GM12878 (cell line): Measurements from ENCODE around the gene PRSS57. TPM values are rescaled to one million over a fixed set of nuclear protein-coding genes. Genes with fewer than 3 reads are reported as not detected.

Experiments used
- ATAC-seq: fragments of 200-7000 bp; cut with Tn5 transposase; 3 replicates; pipeline ENCODE4 v1.9.1; 2020; ENCODE audit warnings: mild to moderate bottlenecking, moderate library complexity
- BruUV-seq: library from RNA; stranded (reverse); fragments of 400-500 nt; replicated peaks from 2 replicates; lab custom pipeline; 2021; lab: Mats Ljungman, UMichigan
- CTCF ChIA-PET: fragments of 300-600 bp; sonication (Branson Sonifier 250); formaldehyde crosslinking; extraction: SDS; loops from one replicate; lab custom pipeline; 2021; ENCODE audit warnings: inconsistent platforms; lab: Yijun Ruan, JAX
- POLR2A ChIA-PET: fragments of 350-600 bp; formaldehyde crosslinking; extraction: SDS; loops from one replicate; lab custom pipeline; 2021; ENCODE audit warnings: inconsistent platforms; lab: Charles Lee
- RAD21 ChIA-PET: fragments of 300-600 bp; sonication (Branson Sonifier 250); formaldehyde crosslinking; loops from one replicate; lab custom pipeline; 2023; ENCODE audit warnings: antibody characterized with exemption; ENCODE audit not compliant: unreplicated experiment; lab: Charles Lee
- SMC1A ChIA-PET: fragments of 300-600 bp; sonication (Branson Sonifier 250); formaldehyde crosslinking; loops from one replicate; lab custom pipeline; 2023; ENCODE audit not compliant: unreplicated experiment, uncharacterized antibody; lab: Charles Lee
- DNase-seq: peaks from one replicate; pipeline ENCODE4 v3.0.0-alpha.2; 2011; ENCODE audit warnings: low read depth, low spot score
- FAIRE-seq: peaks from 3 replicates; lab custom pipeline; 2011; peaks lifted over from hg19 to GRCh38; lab: Jason Lieb, UNC
- H2AFZ ChIP-seq: 2 replicates; pipeline ENCODE4 v1.6.0; 2011; ENCODE audit warnings: low read depth, low read length, control low read depth; ENCODE audit not compliant: control insufficient read depth
- H3K27ac ChIP-seq: 2 replicates; pipeline ENCODE4 v1.5.1; 2011; ENCODE audit warnings: control low read depth; ENCODE audit not compliant: control insufficient read depth, insufficient read depth
- H3K27me3 ChIP-seq, 2 experiments: replicated peaks in 1 of 2; 2 replicates each; pipeline versions ENCODE4 v1.6.0 to v1.6.1; 2011; ENCODE audit warnings: low read length in 1 of 2; ENCODE audit not compliant: control insufficient read depth in 2 of 2, insufficient read depth in 2 of 2
- H3K36me3 ChIP-seq, 2 experiments: 2 replicates each; pipeline ENCODE4 v1.5.1; 2011; ENCODE audit warnings: low read length in 1 of 2; ENCODE audit not compliant: control insufficient read depth in 2 of 2, insufficient read depth in 2 of 2
- H3K4me1 ChIP-seq: 2 replicates; pipeline ENCODE4 v1.6.1; 2011; ENCODE audit warnings: mild to moderate bottlenecking, low read length, moderate library complexity, mixed read lengths; ENCODE audit not compliant: control insufficient read depth, insufficient read depth
- H3K4me2 ChIP-seq: 2 replicates; pipeline ENCODE4 v1.6.0; 2011; ENCODE audit warnings: control low read depth; ENCODE audit not compliant: control insufficient read depth, insufficient read depth
- H3K4me3 ChIP-seq: fragments of 200-600 bp; sonication (generic); 2 replicates; pipeline ENCODE4 v1.5.1; 2016
- H3K79me2 ChIP-seq: 2 replicates; pipeline ENCODE4 v1.6.0; 2011; ENCODE audit warnings: low read length; ENCODE audit not compliant: control insufficient read depth, insufficient read depth
- H3K9ac ChIP-seq: 2 replicates; pipeline ENCODE4 v1.8.0; 2011; ENCODE audit warnings: low read length, control low read depth, mixed read lengths; ENCODE audit not compliant: control insufficient read depth, insufficient read depth
- H3K9me3 ChIP-seq: replicated peaks from 3 replicates; pipeline ENCODE4 v1.5.1; 2011; ENCODE audit warnings: mild to moderate bottlenecking, low read length; ENCODE audit not compliant: control insufficient read depth, insufficient read depth
- H4K20me1 ChIP-seq: 2 replicates; pipeline ENCODE4 v1.6.0; 2011; ENCODE audit not compliant: control insufficient read depth, insufficient read depth
- CBFB ChIP-seq: IDR thresholded peaks from 2 replicates; pipeline ENCODE4 v1.6.1; 2016; ENCODE audit warnings: antibody characterized with exemption, low read depth
- CHD2 ChIP-seq: IDR thresholded peaks from 2 replicates; pipeline ENCODE4 v1.6.1; 2011; ENCODE audit warnings: low read depth, low read length, improper control_type of control experiment, borderline replicate concordance
- HDGF ChIP-seq: fragments of 450-650 bp; IDR thresholded peaks from 2 replicates; pipeline ENCODE4 v1.6.1; 2016; ENCODE audit warnings: antibody characterized with exemption
- JUND ChIP-seq: IDR thresholded peaks from 2 replicates; pipeline ENCODE4 v1.6.1; 2012; ENCODE audit warnings: low read depth, mild to moderate bottlenecking, low read length, improper control_type of control experiment, moderate library complexity
- LARP7 ChIP-seq: fragments of 450-650 bp; IDR thresholded peaks from 2 replicates; pipeline ENCODE4 v1.6.1; 2017; ENCODE audit warnings: mild to moderate bottlenecking
- MTA2 ChIP-seq: fragments of 450-650 bp; IDR thresholded peaks from 2 replicates; pipeline ENCODE4 v1.6.1; 2016; ENCODE audit warnings: low read depth, mild to moderate bottlenecking, moderate library complexity
- MTA3 ChIP-seq: IDR thresholded peaks from 2 replicates; pipeline ENCODE4 v1.6.1; 2012; ENCODE audit warnings: low read length, inconsistent platforms, borderline replicate concordance
- NR2C1 ChIP-seq: fragments of 450-650 bp; IDR thresholded peaks from 2 replicates; pipeline ENCODE4 v1.6.1; 2017; ENCODE audit warnings: antibody characterized with exemption, mild to moderate bottlenecking, moderate library complexity
- POLR2A ChIP-seq: IDR thresholded peaks from 2 replicates; pipeline ENCODE4 v1.6.1; 2011; ENCODE audit warnings: low read depth, mild to moderate bottlenecking, low read length
- POLR2AphosphoS5 ChIP-seq: IDR thresholded peaks from 2 replicates; pipeline ENCODE4 v1.6.1; 2011; ENCODE audit warnings: mild to moderate bottlenecking, low read length, inconsistent platforms
- RB1 ChIP-seq: fragments of 450-650 bp; formaldehyde crosslinking; IDR thresholded peaks from 2 replicates; pipeline ENCODE4 v1.6.1; 2017; ENCODE audit warnings: mild to moderate bottlenecking, borderline replicate concordance
- RUNX3 ChIP-seq: IDR thresholded peaks from 2 replicates; pipeline ENCODE4 v1.6.1; 2012; ENCODE audit warnings: low read length, inconsistent platforms
- SMAD1 ChIP-seq: fragments of 450-650 bp; IDR thresholded peaks from 2 replicates; pipeline ENCODE4 v1.6.1; 2018; ENCODE audit warnings: mild to moderate bottlenecking, low read depth; ENCODE audit not compliant: partially characterized antibody
- TBL1XR1 ChIP-seq: IDR thresholded peaks from 2 replicates; pipeline ENCODE4 v1.6.1; 2012; ENCODE audit warnings: low read depth, low read length, improper control_type of control experiment
- TCF3 ChIP-seq: IDR thresholded peaks from 2 replicates; pipeline ENCODE4 v1.6.1; 2012; ENCODE audit warnings: low read depth, mild to moderate bottlenecking, low read length, borderline replicate concordance; ENCODE audit not compliant: insufficient read depth
- WGBS: methylation state at CpG from one replicate; pipeline ENCODE4 v1.1.6; 2016; ENCODE audit warnings: low lambda C conversion rate; ENCODE audit not compliant: insufficient replicate concordance, insufficient coverage; ENCODE audit errors: missing lambda C conversion rate; 5-methylcytosine and 5-hydroxymethylcytosine counted together
- in situ Hi-C: fragments of 300-500 bp; cut with MboI; formaldehyde crosslinking; loops from 9 replicates; pipeline ENCODE4 v1.14.3; 2018; ENCODE audit warnings: mixed read lengths
- intact Hi-C: fragments of 100-400 bp; cut with micrococcal nuclease; formaldehyde crosslinking; loops from one replicate; pipeline ENCODE4 v1.14.2; 2022; ENCODE audit not compliant: unreplicated experiment
- polyA plus RNA-seq, 11 experiments: library from polyadenylated mRNA; depleted of rRNA in 4 of 11; unstranded in 6 of 11; stranded (reverse) in 5 of 11; fragments of >200 nt; fragmentation: Nextera tagmentation in 4 of 11; fragmentation: Illumina TruSeq in 1 of 11; extraction: Ambion mirVana in 4 of 11; extraction: Trizol in 1 of 11; gene quantifications; 1 replicate in 1 of 11; 2 replicates in 10 of 11; pipeline versions ENCODE4 v1.2.1 to v1.2.3, GENCODE V29; 2011 to 2016; ENCODE audit warnings: inconsistent platforms in 2 of 11, missing spikeins in 2 of 11, low read depth in 1 of 11
- total RNA-seq, 4 experiments: library from RNA; depleted of rRNA in 3 of 4; stranded (reverse); fragments of >200 nt in 3 of 4; fragmentation: Illumina TruSeq in 1 of 4; extraction: Trizol in 1 of 4; gene quantifications; 2 replicates each; pipeline versions ENCODE4 v1.2.1 to v1.2.3, GENCODE V29; 2013 to 2021
- TF ChIP-seq, protein P1 (sequence below): IDR thresholded peaks from 2 replicates; pipeline ENCODE4 v1.6.1; 2012; ENCODE audit warnings: low read depth, low read length, improper control_type of control experiment
- TF ChIP-seq, protein P2 (sequence below): IDR thresholded peaks from 2 replicates; pipeline ENCODE4 v1.6.1; 2011; ENCODE audit warnings: borderline replicate concordance, low read depth, mild to moderate bottlenecking, moderate library complexity, mixed read lengths, low read length; ENCODE audit not compliant: insufficient read depth; ENCODE audit errors: extremely low read length

Gene PRSS57
- total and polyA plus RNA-seq, 10 of the 15 experiments (the other 5 are each of a cell fraction or from before 2014, with no cell fraction given): not detected

DNA sequence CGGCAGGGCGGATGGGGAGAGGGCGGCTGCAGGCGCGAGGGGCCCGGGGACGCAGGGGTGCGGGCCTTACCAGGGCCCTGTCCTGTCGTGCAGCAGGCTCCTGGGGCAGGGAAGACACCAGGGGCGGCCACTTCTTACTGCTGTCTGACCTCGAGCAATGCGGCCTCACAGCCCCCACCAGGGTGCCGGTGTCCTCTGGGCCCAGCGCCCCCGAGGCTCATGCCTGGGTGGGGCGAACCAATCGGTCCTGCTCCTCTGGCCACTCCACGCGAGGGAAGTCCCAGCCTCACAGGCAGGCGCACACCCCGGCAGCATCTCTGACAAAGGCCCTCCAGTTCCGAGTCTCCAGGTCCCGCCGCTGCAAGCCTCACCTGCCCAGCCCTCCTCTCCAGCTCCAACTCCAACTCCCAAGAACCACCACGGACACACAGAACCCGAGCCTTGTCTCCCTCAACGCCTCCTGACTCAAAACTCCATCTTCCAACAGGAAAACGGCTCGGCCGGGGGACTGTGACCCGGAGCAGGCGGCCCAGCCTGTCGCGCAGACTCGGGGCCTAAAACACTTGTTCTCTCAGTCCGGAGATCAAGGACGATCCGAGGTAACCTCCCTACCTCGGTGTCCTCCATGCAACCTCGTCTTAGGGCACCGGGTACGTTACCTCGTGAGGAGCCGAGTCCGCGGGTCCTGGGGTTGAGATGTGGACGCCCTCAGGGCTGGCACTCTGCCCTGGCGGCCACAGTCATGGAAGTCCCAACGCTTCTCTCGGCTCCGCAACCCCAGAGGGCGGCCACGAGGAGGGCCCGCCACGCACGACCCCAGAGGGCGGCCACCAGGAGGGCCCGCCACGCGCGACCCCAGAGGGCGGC lies 49.1 kb downstream of the PRSS57 start:
- no peak overlapping the region for H3K27ac ChIP-seq
- intact Hi-C loops: no loop called here
- no peaks in the 10 kb centered on the region for H3K79me2 ChIP-seq
- ChIA-PET CTCF (no interaction called here), SMC1A (no interaction called here), POLR2A (no interaction called here), RAD21 (no interaction called here)
- ATAC-seq: no peak; the same call in 2 of the 3 replicates
- H3K36me3 ChIP-seq: peaks cover 3 to 32% of the 10 kb centered on the region in 2 experiments; a peak in 3 of 4 replicates
- H3K4me2 ChIP-seq: no peak overlapping the region
- H3K4me1 ChIP-seq: no peaks in the 10 kb centered on the region
- no peaks in the 10 kb centered on the region for H3K9me3 ChIP-seq
- no peak overlapping the region for H2AFZ ChIP-seq
- in situ Hi-C loops: no loop called here
- no peak for FAIRE-seq
- no peaks in the 10 kb centered on the region for H3K27me3 ChIP-seq
- no peaks in the 10 kb centered on the region for H4K20me1 ChIP-seq
- H3K4me3 ChIP-seq: no peak overlapping the region
- no peak for DNase-seq
- TF ChIP-seq POLR2A (peak; percentile 45), MTA2 (no peak)
- no peak overlapping the region for H3K9ac ChIP-seq
- WGBS: 95% methylated on average over 58 of the region's 62 CpGs
- BruUV-seq: no TSS peak

DNA sequence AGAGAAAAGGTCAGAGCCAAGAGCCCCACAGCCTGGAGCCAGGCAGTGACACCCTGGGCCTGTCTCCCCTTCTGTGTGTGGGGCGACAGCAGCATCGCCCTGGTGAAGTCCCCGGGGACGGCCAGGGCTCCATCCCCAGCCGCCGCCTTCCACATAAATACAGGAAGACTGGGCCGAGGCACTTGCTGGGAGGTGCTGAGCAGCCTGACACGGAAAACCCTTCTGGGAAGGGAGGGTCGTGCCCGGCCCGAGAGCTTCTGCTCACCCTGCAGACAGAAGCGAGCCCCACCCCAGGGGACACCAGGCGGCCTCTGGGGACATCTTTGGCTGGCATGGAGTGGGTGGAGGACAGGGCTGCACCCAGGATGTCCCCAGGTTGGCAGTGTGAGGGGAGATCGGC lies 50.5 kb downstream of the PRSS57 start:
- SMC1A ChIA-PET: no interaction called here
- FAIRE-seq: no peak
- no peak for TF ChIP-seq RUNX3
- no peak for TF ChIP-seq CHD2
- TF ChIP-seq, protein P1, sequence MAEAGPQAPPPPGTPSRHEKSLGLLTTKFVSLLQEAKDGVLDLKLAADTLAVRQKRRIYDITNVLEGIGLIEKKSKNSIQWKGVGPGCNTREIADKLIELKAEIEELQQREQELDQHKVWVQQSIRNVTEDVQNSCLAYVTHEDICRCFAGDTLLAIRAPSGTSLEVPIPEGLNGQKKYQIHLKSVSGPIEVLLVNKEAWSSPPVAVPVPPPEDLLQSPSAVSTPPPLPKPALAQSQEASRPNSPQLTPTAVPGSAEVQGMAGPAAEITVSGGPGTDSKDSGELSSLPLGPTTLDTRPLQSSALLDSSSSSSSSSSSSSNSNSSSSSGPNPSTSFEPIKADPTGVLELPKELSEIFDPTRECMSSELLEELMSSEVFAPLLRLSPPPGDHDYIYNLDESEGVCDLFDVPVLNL: no peak
- no peak for TF ChIP-seq HDGF
- no peak for TF ChIP-seq POLR2AphosphoS5
- TF ChIP-seq TBL1XR1: no peak
- TF ChIP-seq CBFB: no peak
- no peak for TF ChIP-seq NR2C1
- no peak for TF ChIP-seq MTA3
- no peak for TF ChIP-seq POLR2A
- TF ChIP-seq, protein P2, sequence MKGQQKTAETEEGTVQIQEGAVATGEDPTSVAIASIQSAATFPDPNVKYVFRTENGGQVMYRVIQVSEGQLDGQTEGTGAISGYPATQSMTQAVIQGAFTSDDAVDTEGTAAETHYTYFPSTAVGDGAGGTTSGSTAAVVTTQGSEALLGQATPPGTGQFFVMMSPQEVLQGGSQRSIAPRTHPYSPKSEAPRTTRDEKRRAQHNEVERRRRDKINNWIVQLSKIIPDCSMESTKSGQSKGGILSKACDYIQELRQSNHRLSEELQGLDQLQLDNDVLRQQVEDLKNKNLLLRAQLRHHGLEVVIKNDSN: no peak
- TF ChIP-seq JUND: no peak
- TF ChIP-seq LARP7: no peak
- no peak for TF ChIP-seq RB1
- TF ChIP-seq SMAD1: no peak
- TF ChIP-seq TCF3: no peak

More for the DNA sequence above, 50.5 kb downstream of the PRSS57 start:
- no peak overlapping the region for H2AFZ ChIP-seq
- H3K4me2 ChIP-seq: no peak overlapping the region
- RAD21 ChIA-PET: no interaction called here
- H3K36me3 ChIP-seq: peaks cover 0 to 32% of the 10 kb centered on the region in 2 experiments; a peak in 3 of 4 replicates
- no peak overlapping the region for H3K4me3 ChIP-seq
- no peak for DNase-seq
- intact Hi-C loops (no loop called here), in situ Hi-C loops (no loop called here)
- no peaks in the 10 kb centered on the region for H3K79me2 ChIP-seq
- no peaks in the 10 kb centered on the region for H3K27me3 ChIP-seq
- H3K4me1 ChIP-seq: no peaks in the 10 kb centered on the region
- 38% methylated on average over 14 of the region's 14 CpGs for WGBS
- H3K9ac ChIP-seq: no peak overlapping the region
- BruUV-seq: no TSS peak
- POLR2A ChIA-PET: no interaction called here
- CTCF ChIA-PET: interaction anchor here (0.6 kb wide), 1 partner anchor 73 kb away, joined by 3 read pairs; no protein-coding TSS in a partner anchor
- H4K20me1 ChIP-seq: no peaks in the 10 kb centered on the region
- no peak overlapping the region for H3K27ac ChIP-seq
- ATAC-seq: peak; percentile 11; the same call in 1 of the 3 replicates
- H3K9me3 ChIP-seq: no peaks in the 10 kb centered on the region
